Kidney (tissue), 14 donors: Measurements from ENCODE around the gene TEX53. TPM values are rescaled to one million over a fixed set of nuclear protein-coding genes. Genes with fewer than 3 reads are reported as not detected.

Source experiments
- DNase-seq, 5 donors: peaks; one replicate each; pipeline ENCODE4 v3.0.0-alpha.2; 2013 to 2020
- FAIRE-seq: peaks from 2 replicates; lab custom pipeline; 2012; peaks lifted over from hg19 to GRCh38; lab: Jason Lieb, UNC
- H3K27ac ChIP-seq, 2 donors: one replicate each; pipeline ENCODE4 v1.7.0; 2013; ENCODE audit warnings: low read depth in 2 of 2, low read length in 2 of 2, inconsistent platforms in 1 of 2
- H3K27me3 ChIP-seq: one replicate; pipeline ENCODE4 v1.7.1; 2013; ENCODE audit warnings: low read length, inconsistent platforms; ENCODE audit not compliant: control insufficient read depth, insufficient read depth
- H3K36me3 ChIP-seq, 3 donors: one replicate each; pipeline versions ENCODE4 v1.7.0 to v1.7.1; 2013; ENCODE audit warnings: low read length in 3 of 3, control low read depth in 1 of 3, inconsistent platforms in 1 of 3; ENCODE audit not compliant: insufficient read depth in 3 of 3, control insufficient read depth in 2 of 3
- H3K4me1 ChIP-seq, 3 donors: one replicate each; pipeline versions ENCODE4 v1.7.0 to v1.7.1; 2013; ENCODE audit warnings: low read length in 3 of 3, inconsistent platforms in 1 of 3, low read depth in 1 of 3; ENCODE audit not compliant: control insufficient read depth in 2 of 3, insufficient read depth in 2 of 3
- H3K4me3 ChIP-seq, 3 donors: one replicate each; pipeline versions ENCODE4 v1.7.0 to v1.8.1; 2013; ENCODE audit warnings: low read length in 3 of 3, control low read depth in 1 of 3, inconsistent platforms in 1 of 3
- H3K9ac ChIP-seq, 3 donors: one replicate each; pipeline versions ENCODE4 v1.7.0 to v1.7.1; 2013; ENCODE audit warnings: low read length in 3 of 3, control low read depth in 1 of 3, inconsistent platforms in 1 of 3
- H3K9me3 ChIP-seq, 3 donors: one replicate each; pipeline versions ENCODE4 v1.7.0 to v1.7.1; 2013; ENCODE audit warnings: low read length in 3 of 3, control low read depth in 1 of 3, inconsistent platforms in 1 of 3; ENCODE audit not compliant: control insufficient read depth in 2 of 3, insufficient read depth in 1 of 3
- intact Hi-C: fragments of 100-400 bp; cut with DNase I; formaldehyde crosslinking; loops from one replicate; pipeline ENCODE4 v1.11.1; 2022
- polyA plus RNA-seq: library from polyadenylated mRNA; stranded (reverse); fragments of 350-450 nt; fragmentation: Illumina TruSeq; extraction: RNeasy Lipid Tissue Mini Kit (QIAGEN cat#74804); gene quantifications from one replicate; pipeline ENCODE4 v1.2.3, GENCODE V29; 2014; ENCODE audit warnings: low read depth, low replicate concordance; ENCODE audit not compliant: insufficient read depth
- total RNA-seq: library from RNA; stranded (reverse); fragmentation: NEBNext Ultra II Directional; extraction: Animal tissue kit (Norgen Biotek cat#: 25700); gene quantifications from one replicate; pipeline ENCODE4 v1.2.1, GENCODE V29; 2021
- TF ChIP-seq, protein P1 (sequence below): IDR thresholded peaks from 3 replicates; pipeline ENCODE4 v1.5.1; 2012; ENCODE audit warnings: mild to moderate bottlenecking, moderate library complexity, borderline replicate concordance; ENCODE audit not compliant: insufficient read depth; ENCODE audit errors: extremely low read depth
- donor health status: control.
- donor health status: control.
- donor health status: control.
- donor health status: control.
- donor health status: control.
- donor health status: DM: yes; HTN: yes; CAD: no.
- donor health status: Normal renal cell carcinoma (clear cell type).

Gene TEX53
- total and polyA plus RNA-seq, 2 donors from 2014 or later, result not detected

DNA sequence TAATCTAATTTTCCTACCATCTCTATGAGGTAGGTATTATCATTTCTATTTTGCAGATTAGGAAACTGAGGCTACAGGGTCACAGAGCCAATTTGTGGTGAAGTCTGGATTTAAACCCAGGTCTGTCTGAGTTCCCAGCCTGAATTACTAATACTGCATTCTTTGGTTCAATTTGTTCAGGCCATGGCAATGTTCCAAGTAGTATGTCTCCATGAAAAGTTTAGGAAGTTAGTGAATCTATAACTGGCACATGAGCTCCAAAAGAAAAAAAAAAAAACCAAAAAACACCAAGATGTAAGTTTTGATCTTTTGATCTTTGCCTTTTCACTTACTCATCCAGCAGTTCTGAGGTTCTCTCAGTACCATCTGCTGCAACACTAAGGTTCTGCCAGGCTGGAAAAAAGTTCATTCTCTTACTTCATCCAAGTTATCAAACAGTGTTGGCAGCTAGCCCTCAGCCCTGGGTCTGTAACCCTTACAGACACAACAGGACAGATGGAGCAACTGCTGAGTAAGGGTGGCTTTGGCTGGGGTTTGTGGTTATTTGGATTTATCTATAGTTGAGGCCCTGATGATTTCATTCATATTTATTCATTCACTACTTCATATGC, 50.9 kb downstream of the TEX53 start:
- Histone ChIP-seq H3K27ac (no peak overlapping the region), H3K36me3 (peaks cover 0 to 3% (median 0%) of the 10 kb centered on the region in 3 donors), H3K4me1 (peaks cover 0 to 4% (median 3%) of the 10 kb centered on the region in 3 donors), H3K27me3 (no peaks in the 10 kb centered on the region), H3K9ac (no peak overlapping the region), H3K4me3 (no peak overlapping the region), H3K9me3 (no peaks in the 10 kb centered on the region)
- DNase-seq (no peak), FAIRE-seq (no peak)
- intact Hi-C loops, result no loop called here
- TF ChIP-seq, protein P1, sequence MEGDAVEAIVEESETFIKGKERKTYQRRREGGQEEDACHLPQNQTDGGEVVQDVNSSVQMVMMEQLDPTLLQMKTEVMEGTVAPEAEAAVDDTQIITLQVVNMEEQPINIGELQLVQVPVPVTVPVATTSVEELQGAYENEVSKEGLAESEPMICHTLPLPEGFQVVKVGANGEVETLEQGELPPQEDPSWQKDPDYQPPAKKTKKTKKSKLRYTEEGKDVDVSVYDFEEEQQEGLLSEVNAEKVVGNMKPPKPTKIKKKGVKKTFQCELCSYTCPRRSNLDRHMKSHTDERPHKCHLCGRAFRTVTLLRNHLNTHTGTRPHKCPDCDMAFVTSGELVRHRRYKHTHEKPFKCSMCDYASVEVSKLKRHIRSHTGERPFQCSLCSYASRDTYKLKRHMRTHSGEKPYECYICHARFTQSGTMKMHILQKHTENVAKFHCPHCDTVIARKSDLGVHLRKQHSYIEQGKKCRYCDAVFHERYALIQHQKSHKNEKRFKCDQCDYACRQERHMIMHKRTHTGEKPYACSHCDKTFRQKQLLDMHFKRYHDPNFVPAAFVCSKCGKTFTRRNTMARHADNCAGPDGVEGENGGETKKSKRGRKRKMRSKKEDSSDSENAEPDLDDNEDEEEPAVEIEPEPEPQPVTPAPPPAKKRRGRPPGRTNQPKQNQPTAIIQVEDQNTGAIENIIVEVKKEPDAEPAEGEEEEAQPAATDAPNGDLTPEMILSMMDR, result no peak

Other genes with a start within 250 kb of the TEX53 start
- 14.8 TPM for gene WHRN, start 152.3 kb downstream of the TEX53 start, total RNA-seq
- 4.4 TPM for gene WHRN, start 152.3 kb downstream of the TEX53 start, polyA plus RNA-seq
- gene ATP6V1G1, start 70.0 kb downstream of the TEX53 start, total RNA-seq, result 103 TPM
- 215 TPM for gene ATP6V1G1, start 70.0 kb downstream of the TEX53 start, polyA plus RNA-seq
- 11.3 TPM for gene TMEM268, start 46.5 kb downstream of the TEX53 start, total RNA-seq
- gene TMEM268, start 46.5 kb downstream of the TEX53 start, polyA plus RNA-seq, result 6.2 TPM
- not detected for gene TEX48, start 24.4 kb upstream of the TEX53 start, total RNA-seq
- gene TEX48, start 24.4 kb upstream of the TEX53 start, polyA plus RNA-seq, result not detected
- 2.3 TPM for gene TNFSF15, start 148.2 kb upstream of the TEX53 start, total RNA-seq
- gene TNFSF15, start 148.2 kb upstream of the TEX53 start, polyA plus RNA-seq, result 1.4 TPM